NCI-H1092 treated with DMSO at 0.1 percent for 48 hours (cell line): Measurements from ENCODE around the gene SLC9A4.
"Not testable (repeated sequence)": the region's sequence is repeated elsewhere in the genome, so short reads cannot be mapped to it uniquely, and the experiment has no call there.

Source experiments
- DNase-seq: peaks from one replicate; lab custom pipeline; 2025; lab: John Stamatoyannopoulos, UW

SLC9A4 gene

GRCh38 chr2:102550151-102550550, 77.1 kb downstream of the SLC9A4 start:
- DNase-seq: no peak

GRCh38 chr2:102551329-102552096, 78.5 kb downstream of the SLC9A4 start:
- no peak for DNase-seq

DNA sequence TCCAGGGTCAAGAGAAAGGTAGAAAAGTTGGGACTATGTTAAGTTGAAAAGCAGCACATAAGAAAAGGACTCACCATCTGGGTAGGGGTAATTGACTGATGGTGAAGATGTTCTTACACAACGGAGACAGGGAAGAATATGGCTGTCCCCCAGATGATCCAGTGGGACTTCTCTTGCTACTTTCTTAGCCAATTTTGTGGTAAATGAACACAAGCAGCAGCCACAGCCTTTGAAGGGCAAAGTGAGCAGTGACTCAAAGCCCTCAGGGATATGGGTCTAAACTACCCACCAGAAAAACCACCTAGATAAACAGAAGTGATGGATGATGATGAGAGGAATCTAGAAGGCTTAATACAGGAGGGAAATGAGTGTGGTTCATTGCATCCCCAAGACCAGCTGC, 80.6 kb downstream of the SLC9A4 start:
- no peak for DNase-seq

- no peak for DNase-seq
Measured at GRCh38 chr2:102558463-102558862, 85.4 kb downstream of the SLC9A4 start.

GRCh38 chr2:102562542-102562941, 89.5 kb downstream of the SLC9A4 start:
- DNase-seq: not testable (repeated sequence)

DNA sequence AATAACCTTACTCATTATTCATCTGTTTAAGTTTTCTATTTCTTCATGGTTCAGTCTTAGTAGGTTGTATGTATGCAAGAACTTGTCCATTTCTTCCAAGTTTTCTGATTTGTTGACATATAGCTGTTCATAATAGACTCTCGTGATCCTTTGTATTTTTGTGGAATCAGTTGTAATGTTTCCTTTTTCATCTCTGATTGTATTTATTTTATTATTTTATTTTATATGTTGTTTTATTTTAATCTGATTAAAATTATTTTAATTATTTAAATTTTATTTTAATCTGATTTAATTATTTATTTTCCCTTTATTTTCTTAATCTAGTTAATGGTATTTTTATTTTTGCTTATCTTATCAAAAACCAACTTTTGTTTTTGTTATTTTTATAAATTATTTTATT, 102.9 kb downstream of the SLC9A4 start:
- DNase-seq: no peak

DNA sequence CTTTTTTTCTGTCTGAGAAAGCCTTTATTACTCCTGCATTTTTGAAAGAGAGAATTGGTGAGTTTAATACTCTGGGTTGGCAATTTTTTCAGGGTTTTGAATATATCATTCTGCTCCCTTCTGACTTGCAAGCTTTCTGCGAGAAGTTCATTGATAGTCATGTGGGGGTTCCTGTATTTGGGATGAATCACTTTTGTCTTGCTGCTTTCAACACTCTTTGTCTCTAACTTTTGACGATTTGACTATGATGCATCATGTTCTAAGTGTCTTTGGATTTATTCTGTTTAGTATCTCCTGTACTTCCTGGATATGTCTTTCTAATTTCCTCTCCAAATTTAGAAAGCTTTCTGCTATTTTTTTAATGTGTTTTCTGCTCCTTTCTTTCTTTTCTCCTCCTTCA, 105.3 kb downstream of the SLC9A4 start:
- DNase-seq: no peak

DNA sequence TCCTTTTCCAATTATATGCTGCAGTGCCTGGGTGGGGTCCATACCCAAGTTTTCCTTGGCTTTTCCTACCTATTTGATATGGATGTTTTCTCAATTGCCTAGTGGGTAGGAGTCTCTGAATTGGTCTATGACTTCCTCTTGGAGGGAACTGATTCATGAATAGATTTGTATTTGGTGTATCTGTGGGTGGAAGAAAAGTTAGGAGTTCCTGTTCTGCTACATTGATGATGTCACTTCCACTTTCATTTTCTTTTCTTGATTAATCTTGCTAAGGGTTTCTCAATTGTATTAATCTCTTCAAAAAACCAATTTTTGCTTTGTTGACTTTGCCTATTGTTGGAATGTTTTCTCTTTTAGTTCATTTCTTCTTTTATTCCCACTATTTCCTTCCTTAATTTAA, 108.9 kb downstream of the SLC9A4 start:
- DNase-seq: no peak

DNA sequence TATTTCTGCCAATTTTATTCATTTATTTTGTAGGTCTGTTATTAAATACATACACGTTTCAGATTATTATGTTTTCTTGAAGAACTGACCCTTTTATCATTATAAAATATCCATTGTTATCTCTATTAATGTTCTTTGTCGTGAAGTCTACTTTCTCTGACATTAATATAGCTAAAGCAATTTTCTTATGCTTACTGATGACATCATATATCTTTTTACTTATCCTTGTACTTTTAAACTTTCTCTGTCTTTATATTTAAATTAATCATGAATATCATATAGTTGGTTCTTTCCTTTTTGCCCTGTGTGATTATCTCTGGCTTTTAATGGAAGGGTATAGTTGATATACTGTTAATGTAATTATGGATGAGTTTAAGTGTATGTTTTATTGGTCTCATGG, 109.8 kb downstream of the SLC9A4 start:
- DNase-seq: no peak
